B cell (primary cell): Measurements from ENCODE around the gene E2F6. TPM values are rescaled to one million over a fixed set of nuclear protein-coding genes. Genes with fewer than 3 reads are reported as not detected.

Experiments used
- ATAC-seq: fragments of 200-7000 bp; cut with Tn5 transposase; one replicate; pipeline ENCODE4 v1.10.0; 2021; ENCODE audit warnings: low read depth, mild to moderate bottlenecking, moderate number of reproducible peaks, moderate library complexity
- CTCF ChIA-PET: fragments of 350-600 bp; sonication (Branson Sonifier 250); formaldehyde crosslinking; loops from one replicate; lab custom pipeline; 2021; ENCODE audit warnings: antibody characterized with exemption, inconsistent platforms; lab: Charles Lee
- POLR2A ChIA-PET: fragments of 350-600 bp; sonication (Branson Sonifier 250); formaldehyde crosslinking; loops from one replicate; lab custom pipeline; 2021; ENCODE audit warnings: antibody characterized with exemption; lab: Charles Lee
- DNase-seq: peaks from one replicate; pipeline ENCODE4 v3.0.0; 2013
- H2AFZ ChIP-seq: 2 replicates; pipeline ENCODE4 v1.6.1; 2012; ENCODE audit warnings: mild to moderate bottlenecking, low read depth, low read length; ENCODE audit not compliant: insufficient read depth, poor library complexity, severe bottlenecking
- H3K27ac ChIP-seq, 2 donors: 1 replicate in 1 of 2; 2 replicates in 1 of 2; pipeline ENCODE4 v1.5.1; 2012 to 2013; ENCODE audit warnings: low read length in 2 of 2, mild to moderate bottlenecking in 2 of 2, moderate library complexity in 1 of 2
- H3K27me3 ChIP-seq, 4 experiments: fragments of 200-600 bp in 1 of 4; sonication (generic) in 1 of 4; replicated peaks in 1 of 4; 1 replicate in 2 of 4; 2 replicates in 2 of 4; pipeline versions ENCODE4 v1.6.1 to v1.7.0; 2013 to 2016; ENCODE audit warnings: low read length in 3 of 4, mild to moderate bottlenecking in 2 of 4, mixed read lengths in 1 of 4, moderate library complexity in 1 of 4; ENCODE audit not compliant: insufficient read depth in 4 of 4, control insufficient read depth in 3 of 4; ENCODE audit errors: control extremely low read depth in 1 of 4
- H3K36me3 ChIP-seq, 2 experiments: replicated peaks in 1 of 2; 1 replicate in 1 of 2; 2 replicates in 1 of 2; pipeline versions ENCODE4 v1.6.1 to v1.7.1; 2013; ENCODE audit warnings: low read length in 1 of 2; ENCODE audit not compliant: insufficient read depth in 2 of 2, control insufficient read depth in 1 of 2; ENCODE audit errors: control extremely low read depth in 1 of 2, extremely low read depth in 1 of 2
- H3K4me1 ChIP-seq, 2 donors: fragments of 200-600 bp in 1 of 2; sonication (generic) in 1 of 2; 1 replicate in 1 of 2; 2 replicates in 1 of 2; pipeline versions ENCODE4 v1.5.1 to v1.6.1; 2013 to 2017; ENCODE audit warnings: low read length in 2 of 2; ENCODE audit not compliant: control insufficient read depth in 2 of 2, insufficient read depth in 2 of 2
- H3K4me2 ChIP-seq: replicated peaks from 2 replicates; pipeline ENCODE3; 2012; ENCODE audit warnings: mild to moderate bottlenecking, low read depth, low read length; ENCODE audit not compliant: poor library complexity, severe bottlenecking
- H3K4me3 ChIP-seq, 5 experiments: fragments of 200-600 bp in 1 of 5; sonication (generic) in 1 of 5; 1 replicate in 3 of 5; 2 replicates in 2 of 5; pipeline versions ENCODE4 v1.5.1 to v1.7.0; 2011 to 2016; ENCODE audit warnings: low read length in 4 of 5, mild to moderate bottlenecking in 4 of 5, low read depth in 2 of 5, control low read depth in 1 of 5, moderate library complexity in 1 of 5; ENCODE audit not compliant: insufficient read depth in 1 of 5; ENCODE audit errors: control extremely low read depth in 1 of 5, extremely low read depth in 1 of 5
- H3K79me2 ChIP-seq: fragments of 200-600 bp; sonication (generic); one replicate; pipeline ENCODE4 v1.6.0; 2016; ENCODE audit warnings: low read length; ENCODE audit not compliant: control insufficient read depth, insufficient read depth
- H3K9ac ChIP-seq: fragments of 200-600 bp; sonication (generic); 2 replicates; pipeline ENCODE4 v1.6.1; 2017; ENCODE audit warnings: mild to moderate bottlenecking, low read length, moderate library complexity
- H3K9me3 ChIP-seq, 3 donors: one replicate each; pipeline versions ENCODE4 v1.6.1 to v1.7.1; 2013; ENCODE audit warnings: low read length in 2 of 3; ENCODE audit not compliant: control insufficient read depth in 2 of 3, insufficient read depth in 1 of 3; ENCODE audit errors: control extremely low read depth in 1 of 3
- H4K20me1 ChIP-seq: 2 replicates; pipeline ENCODE4 v1.6.0; 2012; ENCODE audit warnings: mild to moderate bottlenecking, low read length; ENCODE audit not compliant: insufficient read depth, control insufficient read depth, poor library complexity, severe bottlenecking
- H3K27ac Mint-ChIP-seq: one replicate; pipeline ENCODE4 v1.8.0; 2021; ENCODE audit warnings: mixed read lengths
- H3K27me3 Mint-ChIP-seq: one replicate; pipeline ENCODE4 v1.8.0; 2021; ENCODE audit warnings: mixed read lengths
- H3K4me1 Mint-ChIP-seq: one replicate; pipeline ENCODE4 v1.8.0; 2021; ENCODE audit warnings: mixed read lengths
- H3K4me3 Mint-ChIP-seq: one replicate; pipeline ENCODE4 v1.8.0; 2021; ENCODE audit warnings: mixed read lengths
- H3K9me3 Mint-ChIP-seq: one replicate; pipeline ENCODE4 v1.8.0; 2022; ENCODE audit warnings: mixed read lengths; ENCODE audit not compliant: insufficient read depth
- CTCF ChIP-seq: fragments of 200-600 bp; IDR thresholded peaks from one replicate; pipeline ENCODE4 v1.8.0; 2022; ENCODE audit warnings: antibody characterized with exemption, mild to moderate bottlenecking
- EZH2 ChIP-seq: IDR thresholded peaks from 2 replicates; pipeline ENCODE4 v1.6.1; 2012; ENCODE audit warnings: borderline replicate concordance, low read depth, mild to moderate bottlenecking, moderate library complexity, low read length; ENCODE audit not compliant: insufficient read depth, poor library complexity, severe bottlenecking
- WGBS: methylation state at CpG from one replicate; pipeline ENCODE4 v1.1.5; 2013; ENCODE audit warnings: missing lambda C conversion rate; ENCODE audit not compliant: insufficient coverage; 5-methylcytosine and 5-hydroxymethylcytosine counted together
- intact Hi-C: fragments of 100-400 bp; cut with micrococcal nuclease; formaldehyde crosslinking; loops from one replicate; pipeline ENCODE4 v1.10.0; 2022
- polyA plus RNA-seq: library from polyadenylated mRNA; depleted of rRNA; stranded (reverse); fragments of >200 nt; gene quantifications from 2 replicates; pipeline ENCODE4 v1.2.3, GENCODE V29; 2012
- total RNA-seq, 2 donors: library from RNA; stranded (reverse); fragments of 120-200 nt in 1 of 2; gene quantifications; 1 replicate in 1 of 2; 2 replicates in 1 of 2; pipeline versions ENCODE4 v1.2.3 to v1.2.4, GENCODE V29; 2013 to 2022

The E2F6 gene
- total and polyA plus RNA-seq, 2 donors (not counting 1 experiment from before 2014, with no cell fraction given): 2.0 to 10.0 TPM

- Mint-ChIP-seq H3K4me3 (peak overlapping the region; percentile 23), H3K27ac (no peak overlapping the region), H3K9me3 (no peaks in the 10 kb centered on the region), H3K27me3 (peaks cover 55% of the 10 kb centered on the region), H3K4me1 (peaks cover 10% of the 10 kb centered on the region)
- Histone ChIP-seq H3K4me1 (peaks cover 8 to 16% of the 10 kb centered on the region in 2 donors), H3K79me2 (no peaks in the 10 kb centered on the region), H3K27ac (no peak overlapping the region), H3K27me3 (peaks cover 0 to 35% (median 15%) of the 10 kb centered on the region in 4 experiments), H3K36me3 (no peaks in the 10 kb centered on the region), H3K9me3 (peaks cover 0 to 14% (median 0%) of the 10 kb centered on the region in 3 donors), H3K9ac (no peak overlapping the region), H4K20me1 (no peaks in the 10 kb centered on the region), H2AFZ (no peak overlapping the region), H3K4me3 (no peak overlapping the region), H3K4me2 (no peak overlapping the region)
- DNase-seq (no peak), ATAC-seq (no peak)
- intact Hi-C loops: no loop called here
- 72% methylated on average over 2 of the region's 7 CpGs for WGBS
- POLR2A ChIA-PET: interaction anchor here (0.7 kb wide), 1 partner anchor 93 kb away, joined by 3 read pairs; no protein-coding TSS in a partner anchor
- TF ChIP-seq CTCF (no peak), EZH2 (no peak)
- CTCF ChIA-PET: interaction anchor here (1.6 kb wide), 1 partner anchor 301 kb away, joined by 3 read pairs; no protein-coding TSS in a partner anchor
Observed at GRCh38 chr2:11483806-11484617, 18.1 kb upstream of the E2F6 start.
